Measurements from ENCODE around the gene WWC1.
A peak's percentile ranks its signal among the peaks of the same experiment; 100 is the strongest.

WWC1 gene

GRCh38 chr5:168291342-168291963, at the start of gene WWC1:
TSS of gene WWC1 (plus strand) at chr5:168291645. CDS start at chr5:168292153, 508 bp downstream.
- Histone ChIP-seq H3K9me3 (ENCODE audit: control insufficient read depth, insufficient read depth, low read length) (no peaks in the 10 kb centered on the region), H3K9ac (ENCODE audit: low read depth, low read length) (peak within 1 kb of the TSS; percentile 64), H3K4me1 (ENCODE audit: insufficient read depth, low read length) (peaks cover 20% of the 10 kb centered on the region), H3K36me3 (ENCODE audit: insufficient read depth, low read length) (no peaks in the 10 kb centered on the region)

GRCh38 chr5:168244838-168245559, 46.4 kb upstream of the WWC1 start:
- no peaks in the 10 kb centered on the region for H3K36me3 ChIP-seq (ENCODE audit: insufficient read depth, low read length)
- no peaks in the 10 kb centered on the region for H3K4me1 ChIP-seq (ENCODE audit: insufficient read depth, low read length)
- H3K9me3 ChIP-seq (ENCODE audit: control insufficient read depth, insufficient read depth, low read length) = no peaks in the 10 kb centered on the region
- H3K9ac ChIP-seq (ENCODE audit: low read depth, low read length) = no peak overlapping the region

GRCh38 chr5:168249923-168250322, 41.5 kb upstream of the WWC1 start:
- Histone ChIP-seq H3K9ac (ENCODE audit: low read depth, low read length) (no peak overlapping the region), H3K4me1 (ENCODE audit: insufficient read depth, low read length) (no peaks in the 10 kb centered on the region), H3K9me3 (ENCODE audit: control insufficient read depth, insufficient read depth, low read length) (no peaks in the 10 kb centered on the region), H3K36me3 (ENCODE audit: insufficient read depth, low read length) (no peaks in the 10 kb centered on the region)

- no peaks in the 10 kb centered on the region for H3K9me3 ChIP-seq (ENCODE audit: control insufficient read depth, insufficient read depth, low read length)
- no peak overlapping the region for H3K9ac ChIP-seq (ENCODE audit: low read depth, low read length)
- H3K4me1 ChIP-seq (ENCODE audit: insufficient read depth, low read length) = no peaks in the 10 kb centered on the region
- no peaks in the 10 kb centered on the region for H3K36me3 ChIP-seq (ENCODE audit: insufficient read depth, low read length)
Observed at GRCh38 chr5:168251259-168251658, 40.2 kb upstream of the WWC1 start.

GRCh38 chr5:168254013-168254693, 37.3 kb upstream of the WWC1 start:
- H3K4me1 ChIP-seq (ENCODE audit: insufficient read depth, low read length) = no peaks in the 10 kb centered on the region

GRCh38 chr5:168260353-168261226, 30.9 kb upstream of the WWC1 start:
- Histone ChIP-seq H3K36me3 (ENCODE audit: insufficient read depth, low read length) (no peaks in the 10 kb centered on the region), H3K9me3 (ENCODE audit: control insufficient read depth, insufficient read depth, low read length) (no peaks in the 10 kb centered on the region), H3K4me1 (ENCODE audit: insufficient read depth, low read length) (no peaks in the 10 kb centered on the region), H3K9ac (ENCODE audit: low read depth, low read length) (no peak overlapping the region)

More at GRCh38 chr5:168254013-168254693, 37.3 kb upstream of the WWC1 start:
- Histone ChIP-seq H3K36me3 (ENCODE audit: insufficient read depth, low read length) (no peaks in the 10 kb centered on the region), H3K9me3 (ENCODE audit: control insufficient read depth, insufficient read depth, low read length) (no peaks in the 10 kb centered on the region), H3K9ac (ENCODE audit: low read depth, low read length) (no peak overlapping the region)

GRCh38 chr5:168261227-168261571, 30.2 kb upstream of the WWC1 start:
- H3K4me1 ChIP-seq (ENCODE audit: insufficient read depth, low read length) = no peaks in the 10 kb centered on the region
- no peaks in the 10 kb centered on the region for H3K9me3 ChIP-seq (ENCODE audit: control insufficient read depth, insufficient read depth, low read length)
- H3K36me3 ChIP-seq (ENCODE audit: insufficient read depth, low read length) = no peaks in the 10 kb centered on the region
- H3K9ac ChIP-seq (ENCODE audit: low read depth, low read length) = no peak overlapping the region

GRCh38 chr5:168262042-168262743, 29.3 kb upstream of the WWC1 start:
- H3K4me1 ChIP-seq (ENCODE audit: insufficient read depth, low read length) = no peaks in the 10 kb centered on the region
- no peaks in the 10 kb centered on the region for H3K9me3 ChIP-seq (ENCODE audit: control insufficient read depth, insufficient read depth, low read length)
- H3K36me3 ChIP-seq (ENCODE audit: insufficient read depth, low read length) = no peaks in the 10 kb centered on the region
- no peak overlapping the region for H3K9ac ChIP-seq (ENCODE audit: low read depth, low read length)

GRCh38 chr5:168263121-168263520, 28.3 kb upstream of the WWC1 start:
- Histone ChIP-seq H3K9me3 (ENCODE audit: control insufficient read depth, insufficient read depth, low read length) (no peaks in the 10 kb centered on the region), H3K4me1 (ENCODE audit: insufficient read depth, low read length) (no peaks in the 10 kb centered on the region), H3K9ac (ENCODE audit: low read depth, low read length) (no peak overlapping the region), H3K36me3 (ENCODE audit: insufficient read depth, low read length) (no peaks in the 10 kb centered on the region)

GRCh38 chr5:168266016-168266415, 25.4 kb upstream of the WWC1 start:
- Histone ChIP-seq H3K9me3 (ENCODE audit: control insufficient read depth, insufficient read depth, low read length) (no peaks in the 10 kb centered on the region), H3K9ac (ENCODE audit: low read depth, low read length) (no peak overlapping the region), H3K4me1 (ENCODE audit: insufficient read depth, low read length) (peaks cover 7% of the 10 kb centered on the region)

GRCh38 chr5:168268949-168269936, 22.2 kb upstream of the WWC1 start:
- H3K4me1 ChIP-seq (ENCODE audit: insufficient read depth, low read length) = peaks cover 7% of the 10 kb centered on the region
- no peaks in the 10 kb centered on the region for H3K9me3 ChIP-seq (ENCODE audit: control insufficient read depth, insufficient read depth, low read length)
- H3K36me3 ChIP-seq (ENCODE audit: insufficient read depth, low read length) = no peaks in the 10 kb centered on the region
- peak overlapping the region; percentile 57; the same call in 1 of the 2 replicates for H3K9ac ChIP-seq (ENCODE audit: low read depth, low read length)

More at GRCh38 chr5:168266016-168266415, 25.4 kb upstream of the WWC1 start:
- no peaks in the 10 kb centered on the region for H3K36me3 ChIP-seq (ENCODE audit: insufficient read depth, low read length)

GRCh38 chr5:168269937-168270330, 21.5 kb upstream of the WWC1 start:
- Histone ChIP-seq H3K9ac (ENCODE audit: low read depth, low read length) (no peak overlapping the region), H3K4me1 (ENCODE audit: insufficient read depth, low read length) (peaks cover 7% of the 10 kb centered on the region), H3K9me3 (ENCODE audit: control insufficient read depth, insufficient read depth, low read length) (no peaks in the 10 kb centered on the region), H3K36me3 (ENCODE audit: insufficient read depth, low read length) (no peaks in the 10 kb centered on the region)

- H3K9me3 ChIP-seq (ENCODE audit: control insufficient read depth, insufficient read depth, low read length) = no peaks in the 10 kb centered on the region
- no peak overlapping the region for H3K9ac ChIP-seq (ENCODE audit: low read depth, low read length)
- H3K36me3 ChIP-seq (ENCODE audit: insufficient read depth, low read length) = no peaks in the 10 kb centered on the region
- H3K4me1 ChIP-seq (ENCODE audit: insufficient read depth, low read length) = peaks cover 7% of the 10 kb centered on the region
Observed at GRCh38 chr5:168270476-168270875, 21.0 kb upstream of the WWC1 start.
